Measurements from ENCODE around the gene SOX18.
"Not testable (repeated sequence)": the region's sequence is repeated elsewhere in the genome, so short reads cannot be mapped to it uniquely, and the experiment has no call there.

The SOX18 gene

GRCh38 chr20:64025101-64025825, 24.2 kb downstream of the SOX18 start:
- DNase-seq (ENCODE audit: low read depth in 2 of 2, low spot score in 1 of 2), result no peak

- no peak for DNase-seq (ENCODE audit: low read depth in 2 of 2, low spot score in 1 of 2)
Observed at GRCh38 chr20:64024141-64024990, 25.1 kb downstream of the SOX18 start.

GRCh38 chr20:64023361-64024140, 25.9 kb downstream of the SOX18 start:
- DNase-seq (ENCODE audit: low read depth in 2 of 2, low spot score in 1 of 2), result no peak

GRCh38 chr20:64022671-64023360, 26.6 kb downstream of the SOX18 start:
- DNase-seq (ENCODE audit: low read depth in 2 of 2, low spot score in 1 of 2), result no peak

DNA sequence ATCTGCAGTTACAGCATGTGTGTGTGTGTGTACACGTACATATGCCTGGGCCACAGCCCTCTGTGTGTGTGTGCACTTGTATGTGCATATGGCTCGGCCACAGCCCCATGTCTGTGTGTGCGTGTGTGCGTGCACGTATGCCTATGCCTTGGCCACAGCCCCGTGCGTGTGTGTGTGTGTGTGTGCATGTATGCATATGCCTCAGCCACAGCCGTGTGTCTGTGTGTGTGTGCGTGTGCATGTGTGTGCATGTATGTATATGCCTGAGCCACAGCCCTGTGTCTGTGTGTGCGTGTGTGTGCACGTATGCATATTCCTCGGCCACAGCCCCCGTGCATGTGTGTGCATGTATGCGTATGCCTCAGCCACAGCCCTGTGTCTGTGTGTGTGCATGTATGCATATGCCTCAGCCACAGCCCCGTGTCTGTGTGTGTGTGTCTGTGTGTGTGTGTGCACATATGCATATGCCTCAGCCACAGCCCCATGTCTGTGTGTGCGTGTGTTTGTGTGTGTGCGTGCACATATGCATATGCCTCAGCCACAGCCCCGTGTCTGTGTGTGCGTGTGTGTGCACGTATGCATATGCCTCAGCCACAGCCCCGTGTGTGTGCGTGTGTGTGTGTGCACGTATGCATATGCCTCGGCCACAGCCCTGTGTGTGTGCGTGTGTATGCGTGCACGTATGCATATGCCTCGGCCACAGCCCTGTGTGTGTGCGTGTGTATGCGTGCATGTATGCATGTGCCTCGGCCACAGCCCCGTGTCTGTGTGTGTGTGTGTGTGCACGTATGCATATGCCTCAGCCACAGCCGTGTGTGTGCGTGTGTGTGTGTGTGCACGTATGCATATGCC, 28.1 kb downstream of the SOX18 start:
- no peak for DNase-seq (ENCODE audit: low read depth in 2 of 2, low spot score in 1 of 2)

DNA sequence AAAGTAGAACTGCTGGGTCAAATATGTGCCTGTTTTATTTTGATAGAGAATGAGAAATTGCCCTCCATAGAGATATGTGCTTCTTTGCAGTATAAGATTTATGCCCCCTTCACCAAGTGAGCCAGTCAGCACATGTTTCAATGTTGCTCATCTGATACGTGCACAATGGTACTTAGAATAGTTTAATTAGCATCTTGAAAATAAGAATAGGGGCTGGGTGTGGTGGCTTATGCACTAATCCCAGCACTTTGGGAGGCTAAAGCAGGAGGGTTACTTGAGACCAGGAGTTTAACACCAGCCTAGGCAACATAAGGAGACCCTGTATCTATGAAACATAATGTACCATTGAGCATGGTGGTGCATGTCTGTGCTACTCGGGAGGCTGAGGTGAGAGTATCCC, 33.8 kb downstream of the SOX18 start:
- no peak for DNase-seq (ENCODE audit: low read depth in 2 of 2, low spot score in 1 of 2)

- not testable (repeated sequence) for DNase-seq (ENCODE audit: low read depth in 2 of 2, low spot score in 1 of 2)
Observed at GRCh38 chr20:64012385-64013154, 36.9 kb downstream of the SOX18 start.

DNA sequence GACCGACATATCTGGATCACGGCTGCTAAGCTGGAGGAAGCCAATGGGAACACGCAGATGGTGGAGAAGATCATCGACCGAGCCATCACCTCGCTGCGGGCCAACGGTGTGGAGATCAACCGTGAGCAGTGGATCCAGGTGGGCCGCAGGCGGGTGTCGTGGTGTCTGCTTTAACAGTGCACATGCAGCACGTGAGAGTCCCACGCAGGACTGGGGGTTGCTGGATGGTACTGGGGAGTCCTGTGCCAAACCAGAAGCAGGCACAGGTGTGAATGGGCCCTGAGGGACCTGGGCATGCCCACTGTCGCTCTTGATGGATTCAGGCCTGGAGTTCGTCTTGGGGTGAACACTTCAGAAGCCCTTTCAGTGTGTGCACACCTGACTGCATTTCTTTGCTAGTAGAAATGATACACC, 38.1 kb downstream of the SOX18 start:
- no peak for DNase-seq (ENCODE audit: low read depth in 2 of 2, low spot score in 1 of 2)

DNA sequence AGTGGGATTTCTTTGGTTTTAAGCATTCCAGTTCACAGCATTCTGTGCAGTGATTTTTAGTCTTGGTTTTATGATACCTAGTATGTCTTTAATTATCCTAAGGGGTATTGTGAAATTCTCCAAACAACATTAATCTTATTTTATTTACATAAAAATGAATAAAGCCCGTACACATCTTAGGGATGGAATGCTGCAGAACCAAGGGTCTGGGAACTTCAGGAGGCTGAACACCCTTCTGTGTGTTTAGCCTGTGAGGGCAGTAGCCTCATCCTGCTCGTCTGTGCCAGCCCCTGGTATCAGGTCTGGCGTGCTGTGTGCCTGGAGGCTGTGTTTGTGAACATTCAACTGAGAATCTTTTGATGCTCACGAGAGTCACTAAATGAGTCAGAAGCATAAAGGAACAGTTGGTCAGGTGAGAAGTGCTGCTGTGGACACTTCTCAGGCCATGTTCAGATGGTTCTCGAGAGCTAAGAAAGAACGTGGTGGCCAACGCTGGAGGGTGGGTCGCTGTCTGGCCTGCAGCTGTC, 38.7 kb downstream of the SOX18 start:
- no peak for DNase-seq (ENCODE audit: low read depth in 2 of 2, low spot score in 1 of 2)

DNA sequence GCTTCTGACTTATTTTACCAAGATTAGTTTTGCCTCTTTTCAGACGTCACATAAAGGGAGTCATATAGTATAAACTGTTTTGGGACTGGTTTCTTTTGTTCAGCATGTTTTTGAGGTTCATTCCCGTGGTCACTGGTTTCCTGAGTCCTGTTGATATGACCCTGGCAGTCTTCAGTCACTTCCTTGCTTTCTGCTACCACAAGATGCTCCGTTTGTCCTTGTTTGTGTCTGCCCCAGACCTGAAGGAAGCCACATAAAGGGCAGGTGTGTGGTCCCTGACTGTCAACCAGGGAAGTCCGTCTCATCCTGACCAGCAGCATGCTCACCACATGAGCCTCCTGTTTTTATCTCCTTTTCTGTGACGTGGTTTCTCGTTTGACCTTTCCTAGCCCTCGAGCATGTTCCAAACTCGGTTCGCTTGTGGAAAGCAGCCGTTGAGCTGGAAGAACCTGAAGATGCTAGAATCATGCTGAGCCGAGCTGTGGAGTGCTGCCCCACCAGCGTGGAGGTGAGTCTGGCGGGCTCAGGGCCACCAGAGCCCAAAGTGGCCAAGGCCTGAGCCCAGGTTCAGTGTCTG, 39.5 kb downstream of the SOX18 start:
- DNase-seq (ENCODE audit: low read depth in 2 of 2, low spot score in 1 of 2), result no peak

DNA sequence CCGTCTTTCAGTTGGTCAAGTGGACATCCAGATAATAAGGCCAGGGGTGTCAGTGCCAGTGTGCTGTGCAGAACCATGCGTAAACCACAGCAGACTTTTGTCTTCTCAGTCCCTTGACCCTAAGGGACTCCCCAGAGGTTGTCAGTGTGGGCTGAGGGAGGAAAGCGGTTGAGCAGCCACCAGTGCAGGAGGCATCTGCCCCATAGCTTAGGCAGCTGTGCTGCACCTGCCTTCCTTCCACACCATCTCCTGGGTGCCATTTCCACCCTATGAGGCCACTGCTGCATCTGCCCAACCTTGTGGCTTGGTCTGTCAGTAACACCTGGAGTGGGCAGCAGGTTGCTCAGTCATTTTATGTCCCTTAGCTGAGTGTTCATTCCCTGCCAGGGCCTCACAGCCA, 42.5 kb downstream of the SOX18 start:
- no peak for DNase-seq (ENCODE audit: low read depth in 2 of 2, low spot score in 1 of 2)

GRCh38 chr20:64006490-64006889, 42.9 kb downstream of the SOX18 start:
- no peak for DNase-seq (ENCODE audit: low read depth in 2 of 2, low spot score in 1 of 2)

DNA sequence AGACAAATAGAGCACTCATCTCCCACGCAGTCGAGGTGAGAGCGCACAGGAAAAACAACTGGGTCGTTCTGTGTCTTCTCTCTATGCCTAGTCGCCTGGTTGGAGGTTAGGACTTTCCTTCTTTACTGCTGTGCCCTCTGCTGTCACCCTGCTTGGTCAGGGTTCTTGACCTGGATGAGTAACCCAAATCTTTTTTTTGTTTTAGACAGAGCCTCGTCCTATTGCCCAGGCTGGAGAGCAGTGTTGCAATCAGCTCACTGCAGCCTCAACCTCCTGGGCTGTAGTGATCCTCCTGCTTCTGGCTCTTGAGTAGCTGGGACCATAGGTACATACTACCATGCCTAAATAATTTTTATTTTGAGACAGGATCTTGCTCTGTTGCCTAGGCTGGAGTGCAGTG, 44.0 kb downstream of the SOX18 start:
- no peak for DNase-seq (ENCODE audit: low read depth in 2 of 2, low spot score in 1 of 2)

DNA sequence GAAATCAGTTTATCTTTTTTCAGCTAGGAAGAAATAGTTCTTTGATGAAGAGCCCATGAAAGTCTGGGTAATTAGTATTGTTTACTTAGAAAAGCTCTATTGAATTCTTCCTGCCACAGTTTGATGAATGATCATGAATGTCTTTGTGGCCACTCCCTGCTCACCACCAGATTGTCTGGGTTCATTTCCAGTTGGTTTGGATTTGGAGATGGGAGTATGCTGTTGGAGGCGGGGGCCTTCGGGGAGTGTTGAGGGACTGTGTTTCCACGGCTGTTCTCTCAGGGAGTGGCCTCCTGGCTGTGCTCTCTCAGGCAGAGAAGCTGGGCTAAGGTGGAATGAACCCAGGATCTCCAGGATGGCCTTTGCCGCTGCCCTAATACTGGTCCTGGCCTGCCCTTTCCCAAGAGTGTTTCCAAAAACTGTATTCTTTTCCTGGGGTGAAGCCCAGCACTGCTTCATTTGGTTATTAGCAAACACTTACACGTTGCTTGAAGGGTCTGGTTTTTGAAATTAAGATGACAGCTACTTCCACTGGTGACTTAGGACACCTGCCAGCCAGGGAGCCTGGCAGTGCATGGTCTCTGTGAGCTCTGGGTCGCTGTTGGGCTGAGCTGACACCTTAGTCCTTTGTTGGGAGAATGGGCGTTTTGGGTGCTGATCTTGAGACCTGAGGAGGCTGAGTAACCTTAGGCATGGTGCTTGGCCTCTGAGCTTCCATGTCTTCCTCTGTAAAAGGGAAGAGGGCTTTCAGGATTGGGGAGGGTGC, 45.3 kb downstream of the SOX18 start:
- DNase-seq (ENCODE audit: low read depth in 2 of 2, low spot score in 1 of 2), result no peak

DNA sequence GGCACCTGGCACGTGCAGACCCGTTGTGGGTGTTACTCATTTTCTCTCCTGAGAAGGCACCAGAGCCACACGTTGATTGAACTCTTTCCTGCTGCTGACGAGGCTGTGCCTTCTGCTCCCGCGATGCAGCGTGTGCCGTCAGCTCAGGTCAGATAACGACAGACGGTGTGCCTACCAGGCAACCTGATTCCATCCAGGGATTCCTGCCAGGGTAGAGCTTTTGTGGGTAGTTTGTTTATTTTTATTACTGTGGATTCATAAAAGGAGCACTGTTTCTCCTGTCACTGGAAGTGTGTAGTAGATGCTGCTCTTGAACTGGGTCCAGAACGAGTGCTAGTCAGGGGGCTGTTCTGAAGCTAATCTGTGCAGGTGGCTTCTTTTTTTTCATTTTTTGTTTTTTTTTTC, 47.8 kb downstream of the SOX18 start:
- DNase-seq (ENCODE audit: low read depth in 2 of 2, low spot score in 1 of 2), result no peak

DNA sequence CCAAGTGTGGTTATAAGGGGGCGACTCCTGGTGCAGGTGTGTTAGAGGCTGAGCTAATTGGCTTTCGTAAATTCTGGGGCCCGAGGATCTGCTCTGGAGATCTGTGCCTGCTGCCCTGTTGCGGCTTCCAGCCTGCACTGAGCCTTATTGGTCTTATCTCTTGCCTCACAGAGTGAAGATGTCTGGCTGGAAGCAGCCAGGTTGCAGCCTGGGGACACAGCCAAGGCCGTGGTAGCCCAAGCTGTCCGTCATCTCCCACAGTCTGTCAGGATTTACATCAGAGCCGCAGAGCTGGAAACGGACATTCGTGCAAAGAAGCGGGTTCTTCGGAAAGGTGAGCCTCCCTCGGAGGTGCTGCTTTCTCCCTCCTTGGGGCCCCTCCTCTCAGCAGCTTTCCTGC, 48.5 kb downstream of the SOX18 start:
- DNase-seq (ENCODE audit: low read depth in 2 of 2, low spot score in 1 of 2), result no peak

Measured in stimulated activated CD8-positive, alpha-beta memory T cell treated with anti-CD3 and anti-CD28 coated beads, Interleukin-4, amount 100 ng/mL, for 1 hour (primary cell).